ENCODE results near the gene CCDC91. TPM values are rescaled to one million over a fixed set of nuclear protein-coding genes. Genes with fewer than 3 reads are reported as not detected.

CCDC91 gene
- total and polyA plus RNA-seq, 9 of the 15 experiments (the other 6 are each of a cell fraction or from before 2014, with no cell fraction given), result 10.1 to 31.1 (median 26.3) TPM

DNA sequence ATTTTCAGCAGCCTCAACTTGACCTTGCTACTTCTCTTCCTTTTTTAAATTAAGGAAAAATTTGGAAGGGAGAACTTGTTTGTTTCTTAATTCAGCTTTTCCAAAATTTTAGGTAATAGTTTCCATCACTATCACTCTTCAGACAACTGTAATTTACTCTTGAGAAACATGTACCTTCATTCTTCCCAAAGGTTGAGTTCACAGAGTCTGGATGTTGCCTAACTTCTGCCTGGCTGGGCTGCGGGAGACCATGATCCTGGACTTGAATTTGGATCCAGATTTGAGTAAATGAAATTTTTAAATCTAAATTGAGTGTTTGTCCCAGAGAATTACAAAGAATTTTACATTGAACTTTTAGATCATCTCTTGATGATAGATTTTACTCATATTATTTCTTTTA is 193.1 kb downstream of the CCDC91 start:
- 78% methylated on average over 1 of the region's 1 CpG for WGBS (ENCODE audit: insufficient coverage, low coverage, missing lambda C conversion rate)
- Histone ChIP-seq H3K27me3 (ENCODE audit: control insufficient read depth in 2 of 2, insufficient read depth in 2 of 2, low read length in 2 of 2) (no peaks in the 10 kb centered on the region), H3K4me2 (ENCODE audit: insufficient read depth, low read length) (no peak overlapping the region), H3K27ac (ENCODE audit: extremely low read depth, low read depth, low read length) (no peak overlapping the region), H3K36me3 (ENCODE audit: control insufficient read depth, insufficient read depth, low read length) (no peaks in the 10 kb centered on the region), H2AFZ (ENCODE audit: low read depth, low read length) (no peak overlapping the region), H3K9me1 (ENCODE audit: control insufficient read depth, insufficient read depth, low read length) (no peaks in the 10 kb centered on the region), H4K20me1 (replicated peaks; ENCODE audit: control insufficient read depth, insufficient read depth, low read length) (no peaks in the 10 kb centered on the region), H3K4me3 (no peak overlapping the region), H3K9ac (ENCODE audit: insufficient read depth in 1 of 2, low read depth in 2 of 2, low read length in 2 of 2) (no peak overlapping the region), H3K4me1 (replicated peaks in 1 of 2; ENCODE audit: control insufficient read depth in 2 of 2, insufficient read depth in 2 of 2, low read length in 2 of 2) (no peaks in the 10 kb centered on the region), H3K9me3 (replicated peaks; ENCODE audit: control insufficient read depth, insufficient read depth, low read depth, low read length) (no peaks in the 10 kb centered on the region), H3K79me2 (ENCODE audit: control insufficient read depth, insufficient read depth, low read length) (no peaks in the 10 kb centered on the region)
- TF ChIP-seq CSDE1 (IDR thresholded peaks at IDR 0.05) (no peak), ZC3H8 (IDR thresholded peaks at IDR 0.05) (no peak), FUS (optimal IDR thresholded peaks at IDR 0.05; ENCODE audit: low read depth, low read length) (no peak), RBM39 (optimal IDR thresholded peaks at IDR 0.05; ENCODE audit: low read depth, low read length) (no peak), FIP1L1 (IDR thresholded peaks at IDR 0.05; ENCODE audit: low read depth, low read length, poor library complexity, severe bottlenecking) (no peak)
- DNase-seq (ENCODE audit: extremely low read depth in 1 of 4, low spot score in 3 of 4) (no peak), ATAC-seq (no peak), FAIRE-seq (no peak)
- ChIA-PET POLR2A (no interaction called here), CTCF (ENCODE audit: low intra/inter-chr PET ratio) (no interaction called here)
- BruUV-seq (replicated peaks), result no TSS peak
- in situ Hi-C loops (cut with MboI), result no loop called here
- intact Hi-C loops (cut with micrococcal nuclease), result no loop called here

DNA sequence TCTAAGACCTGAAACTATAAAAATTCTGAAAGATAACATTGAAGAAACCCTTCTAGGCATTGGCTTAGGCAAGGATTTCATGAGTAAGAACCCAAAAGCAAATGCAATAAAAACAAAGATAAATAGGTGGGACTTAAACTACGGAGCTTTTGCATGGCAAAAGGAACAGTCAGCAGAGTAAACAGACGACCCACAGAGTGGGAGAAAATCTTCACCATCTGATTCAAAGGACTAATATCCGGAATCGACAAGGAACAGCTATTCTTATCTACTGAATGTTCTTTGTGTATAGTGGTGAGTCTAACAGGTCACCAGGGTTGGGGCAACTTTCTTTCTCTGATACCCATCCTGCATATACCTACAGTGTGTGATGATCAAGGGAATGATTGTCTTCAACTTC is 198.6 kb downstream of the CCDC91 start:
- H3K9me1 ChIP-seq (ENCODE audit: control insufficient read depth, insufficient read depth, low read length), result no peaks in the 10 kb centered on the region
- no peak overlapping the region for H3K9ac ChIP-seq (ENCODE audit: insufficient read depth in 1 of 2, low read depth in 2 of 2, low read length in 2 of 2)
- no peak overlapping the region for H3K27ac ChIP-seq (ENCODE audit: extremely low read depth, low read depth, low read length)
- no peaks in the 10 kb centered on the region for H3K27me3 ChIP-seq (ENCODE audit: control insufficient read depth in 2 of 2, insufficient read depth in 2 of 2, low read length in 2 of 2)
- no peak overlapping the region for H2AFZ ChIP-seq (ENCODE audit: low read depth, low read length)
- intact Hi-C loops (cut with micrococcal nuclease) (no loop called here), in situ Hi-C loops (cut with MboI) (no loop called here)
- H4K20me1 ChIP-seq (replicated peaks; ENCODE audit: control insufficient read depth, insufficient read depth, low read length), result no peaks in the 10 kb centered on the region
- H3K36me3 ChIP-seq (ENCODE audit: control insufficient read depth, insufficient read depth, low read length), result 0 out of 3 replicates have a peak, but pooled peaks cover 4% of the 10 kb centered on the region
- DNase-seq (ENCODE audit: extremely low read depth in 1 of 4, low spot score in 3 of 4) (no peak), FAIRE-seq (no peak), ATAC-seq (no peak)
- no peaks in the 10 kb centered on the region for H3K79me2 ChIP-seq (ENCODE audit: control insufficient read depth, insufficient read depth, low read length)
- ChIA-PET POLR2A (no interaction called here), CTCF (ENCODE audit: low intra/inter-chr PET ratio) (no interaction called here)
- no peak overlapping the region for H3K4me3 ChIP-seq
- no peaks in the 10 kb centered on the region for H3K4me1 ChIP-seq (replicated peaks in 1 of 2; ENCODE audit: control insufficient read depth in 2 of 2, insufficient read depth in 2 of 2, low read length in 2 of 2)
- no TSS peak for BruUV-seq (replicated peaks)
- H3K9me3 ChIP-seq (replicated peaks; ENCODE audit: control insufficient read depth, insufficient read depth, low read depth, low read length), result no peaks in the 10 kb centered on the region
- H3K4me2 ChIP-seq (ENCODE audit: insufficient read depth, low read length), result no peak overlapping the region
- WGBS (ENCODE audit: insufficient coverage, low coverage, missing lambda C conversion rate), result 75% methylated on average over 4 of the region's 4 CpGs
- TF ChIP-seq MTA2 (IDR thresholded peaks at IDR 0.05; ENCODE audit: low read depth) (no peak), HOXB6 (CRISPR knock-in tag; IDR thresholded peaks at IDR 0.05; ENCODE audit: borderline replicate concordance) (no peak), TCF3 (CRISPR knock-in tag; IDR thresholded peaks at IDR 0.05) (no peak), ZBED1 (IDR thresholded peaks at IDR 0.05) (no peak), COPS2 (conservative IDR thresholded peaks at IDR 0.05) (no peak), MAFK (IDR thresholded peaks at IDR 0.05; ENCODE audit: low read length) (no peak), SNIP1 (IDR thresholded peaks at IDR 0.05; ENCODE audit: low read depth) (no peak)
- TF ChIP-seq, protein P1, sequence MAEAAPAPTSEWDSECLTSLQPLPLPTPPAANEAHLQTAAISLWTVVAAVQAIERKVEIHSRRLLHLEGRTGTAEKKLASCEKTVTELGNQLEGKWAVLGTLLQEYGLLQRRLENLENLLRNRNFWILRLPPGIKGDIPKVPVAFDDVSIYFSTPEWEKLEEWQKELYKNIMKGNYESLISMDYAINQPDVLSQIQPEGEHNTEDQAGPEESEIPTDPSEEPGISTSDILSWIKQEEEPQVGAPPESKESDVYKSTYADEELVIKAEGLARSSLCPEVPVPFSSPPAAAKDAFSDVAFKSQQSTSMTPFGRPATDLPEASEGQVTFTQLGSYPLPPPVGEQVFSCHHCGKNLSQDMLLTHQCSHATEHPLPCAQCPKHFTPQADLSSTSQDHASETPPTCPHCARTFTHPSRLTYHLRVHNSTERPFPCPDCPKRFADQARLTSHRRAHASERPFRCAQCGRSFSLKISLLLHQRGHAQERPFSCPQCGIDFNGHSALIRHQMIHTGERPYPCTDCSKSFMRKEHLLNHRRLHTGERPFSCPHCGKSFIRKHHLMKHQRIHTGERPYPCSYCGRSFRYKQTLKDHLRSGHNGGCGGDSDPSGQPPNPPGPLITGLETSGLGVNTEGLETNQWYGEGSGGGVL (CRISPR knock-in tag; IDR thresholded peaks at IDR 0.05), result no peak
- TF ChIP-seq, protein P2, sequence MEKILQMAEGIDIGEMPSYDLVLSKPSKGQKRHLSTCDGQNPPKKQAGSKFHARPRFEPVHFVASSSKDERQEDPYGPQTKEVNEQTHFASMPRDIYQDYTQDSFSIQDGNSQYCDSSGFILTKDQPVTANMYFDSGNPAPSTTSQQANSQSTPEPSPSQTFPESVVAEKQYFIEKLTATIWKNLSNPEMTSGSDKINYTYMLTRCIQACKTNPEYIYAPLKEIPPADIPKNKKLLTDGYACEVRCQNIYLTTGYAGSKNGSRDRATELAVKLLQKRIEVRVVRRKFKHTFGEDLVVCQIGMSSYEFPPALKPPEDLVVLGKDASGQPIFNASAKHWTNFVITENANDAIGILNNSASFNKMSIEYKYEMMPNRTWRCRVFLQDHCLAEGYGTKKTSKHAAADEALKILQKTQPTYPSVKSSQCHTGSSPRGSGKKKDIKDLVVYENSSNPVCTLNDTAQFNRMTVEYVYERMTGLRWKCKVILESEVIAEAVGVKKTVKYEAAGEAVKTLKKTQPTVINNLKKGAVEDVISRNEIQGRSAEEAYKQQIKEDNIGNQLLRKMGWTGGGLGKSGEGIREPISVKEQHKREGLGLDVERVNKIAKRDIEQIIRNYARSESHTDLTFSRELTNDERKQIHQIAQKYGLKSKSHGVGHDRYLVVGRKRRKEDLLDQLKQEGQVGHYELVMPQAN (IDR thresholded peaks at IDR 0.05; ENCODE audit: borderline replicate concordance), result no peak
- TF ChIP-seq, protein P3, sequence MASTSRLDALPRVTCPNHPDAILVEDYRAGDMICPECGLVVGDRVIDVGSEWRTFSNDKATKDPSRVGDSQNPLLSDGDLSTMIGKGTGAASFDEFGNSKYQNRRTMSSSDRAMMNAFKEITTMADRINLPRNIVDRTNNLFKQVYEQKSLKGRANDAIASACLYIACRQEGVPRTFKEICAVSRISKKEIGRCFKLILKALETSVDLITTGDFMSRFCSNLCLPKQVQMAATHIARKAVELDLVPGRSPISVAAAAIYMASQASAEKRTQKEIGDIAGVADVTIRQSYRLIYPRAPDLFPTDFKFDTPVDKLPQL (IDR thresholded peaks at IDR 0.05; ENCODE audit: extremely low read depth, insufficient read length), result no peak
